ENCODE results near the gene HMCN1. TPM values are rescaled to one million over a fixed set of nuclear protein-coding genes. Genes with fewer than 3 reads are reported as not detected.

Gene HMCN1
- polyA plus RNA-seq, 1 of the 3 experiments (the other 2 are of a cell fraction), result 59.5 TPM

GRCh38 chr1:186050360-186050759, 316.2 kb downstream of the HMCN1 start:
- no peaks in the 10 kb centered on the region for H3K79me2 ChIP-seq (ENCODE audit: insufficient read depth)
- no peaks in the 10 kb centered on the region for H3K9me2 ChIP-seq
- H3K4me1 ChIP-seq (ENCODE audit: control insufficient read depth in 1 of 2, insufficient read depth in 2 of 2, low read depth in 1 of 2, low read length in 1 of 2), result no peaks in the 10 kb centered on the region
- no peaks in the 10 kb centered on the region for H3K9me3 ChIP-seq
- WGBS (ENCODE audit: low lambda C conversion rate), result 42% methylated on average over 3 of the region's 3 CpGs
- H3F3A ChIP-seq (replicated peaks; ENCODE audit: insufficient read depth), result no peaks in the 10 kb centered on the region
- peaks cover 0 to 42% of the 10 kb centered on the region in 2 experiments for H3K36me3 ChIP-seq (replicated peaks in 1 of 2; ENCODE audit: control insufficient read depth in 1 of 2, insufficient read depth in 2 of 2, low read length in 1 of 2)
- no peak for DNase-seq
- H4K20me1 ChIP-seq (ENCODE audit: insufficient read depth), result no peaks in the 10 kb centered on the region
- TF ChIP-seq IRF3 (IDR thresholded peaks at IDR 0.05; ENCODE audit: low read depth, low read length) (no peak), TEAD4 (IDR thresholded peaks at IDR 0.05; ENCODE audit: borderline replicate concordance, insufficient read depth) (no peak), RCOR1 (IDR thresholded peaks at IDR 0.05; ENCODE audit: low read length) (no peak), EP300 (IDR thresholded peaks at IDR 0.05; ENCODE audit: borderline replicate concordance in 1 of 2, low read depth in 1 of 2, low read length in 1 of 2) (no peak), TCF12 (IDR thresholded peaks at IDR 0.05) (no peak), FOSL2 (IDR thresholded peaks at IDR 0.05; ENCODE audit: borderline replicate concordance, low read depth) (no peak), SMC3 (IDR thresholded peaks at IDR 0.05; ENCODE audit: low read depth, low read length) (no peak), POLR2AphosphoS5 (IDR thresholded peaks at IDR 0.05; ENCODE audit: low read depth, low read length) (no peak), RAD21 (IDR thresholded peaks at IDR 0.05; ENCODE audit: low read length) (no peak), CHD2 (IDR thresholded peaks at IDR 0.05; ENCODE audit: low read length, partially characterized antibody) (no peak), FOXM1 (IDR thresholded peaks at IDR 0.05; ENCODE audit: low read depth) (no peak)
- TF ChIP-seq, protein P1, sequence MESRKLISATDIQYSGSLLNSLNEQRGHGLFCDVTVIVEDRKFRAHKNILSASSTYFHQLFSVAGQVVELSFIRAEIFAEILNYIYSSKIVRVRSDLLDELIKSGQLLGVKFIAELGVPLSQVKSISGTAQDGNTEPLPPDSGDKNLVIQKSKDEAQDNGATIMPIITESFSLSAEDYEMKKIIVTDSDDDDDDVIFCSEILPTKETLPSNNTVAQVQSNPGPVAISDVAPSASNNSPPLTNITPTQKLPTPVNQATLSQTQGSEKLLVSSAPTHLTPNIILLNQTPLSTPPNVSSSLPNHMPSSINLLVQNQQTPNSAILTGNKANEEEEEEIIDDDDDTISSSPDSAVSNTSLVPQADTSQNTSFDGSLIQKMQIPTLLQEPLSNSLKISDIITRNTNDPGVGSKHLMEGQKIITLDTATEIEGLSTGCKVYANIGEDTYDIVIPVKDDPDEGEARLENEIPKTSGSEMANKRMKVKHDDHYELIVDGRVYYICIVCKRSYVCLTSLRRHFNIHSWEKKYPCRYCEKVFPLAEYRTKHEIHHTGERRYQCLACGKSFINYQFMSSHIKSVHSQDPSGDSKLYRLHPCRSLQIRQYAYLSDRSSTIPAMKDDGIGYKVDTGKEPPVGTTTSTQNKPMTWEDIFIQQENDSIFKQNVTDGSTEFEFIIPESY (IDR thresholded peaks at IDR 0.05; ENCODE audit: borderline replicate concordance, low read depth), result no peak
- TF ChIP-seq, protein P2, sequence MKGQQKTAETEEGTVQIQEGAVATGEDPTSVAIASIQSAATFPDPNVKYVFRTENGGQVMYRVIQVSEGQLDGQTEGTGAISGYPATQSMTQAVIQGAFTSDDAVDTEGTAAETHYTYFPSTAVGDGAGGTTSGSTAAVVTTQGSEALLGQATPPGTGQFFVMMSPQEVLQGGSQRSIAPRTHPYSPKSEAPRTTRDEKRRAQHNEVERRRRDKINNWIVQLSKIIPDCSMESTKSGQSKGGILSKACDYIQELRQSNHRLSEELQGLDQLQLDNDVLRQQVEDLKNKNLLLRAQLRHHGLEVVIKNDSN (IDR thresholded peaks at IDR 0.05; ENCODE audit: borderline replicate concordance, low read depth), result no peak
- TF ChIP-seq, protein P3, sequence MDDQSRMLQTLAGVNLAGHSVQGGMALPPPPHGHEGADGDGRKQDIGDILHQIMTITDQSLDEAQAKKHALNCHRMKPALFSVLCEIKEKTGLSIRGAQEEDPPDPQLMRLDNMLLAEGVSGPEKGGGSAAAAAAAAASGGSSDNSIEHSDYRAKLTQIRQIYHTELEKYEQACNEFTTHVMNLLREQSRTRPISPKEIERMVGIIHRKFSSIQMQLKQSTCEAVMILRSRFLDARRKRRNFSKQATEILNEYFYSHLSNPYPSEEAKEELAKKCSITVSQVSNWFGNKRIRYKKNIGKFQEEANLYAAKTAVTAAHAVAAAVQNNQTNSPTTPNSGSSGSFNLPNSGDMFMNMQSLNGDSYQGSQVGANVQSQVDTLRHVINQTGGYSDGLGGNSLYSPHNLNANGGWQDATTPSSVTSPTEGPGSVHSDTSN (IDR thresholded peaks at IDR 0.05), result no peak
- ChIA-PET CTCF (no interaction called here), POLR2A (no interaction called here)
- H3K9ac ChIP-seq, result no peak overlapping the region
- no peak overlapping the region for H2AFZ ChIP-seq (ENCODE audit: low read depth)
- no peak overlapping the region for H3K4me3 ChIP-seq (ENCODE audit: low read depth in 2 of 2, low read length in 1 of 2)
- H3K27ac ChIP-seq (ENCODE audit: low read depth in 2 of 2, low read length in 1 of 2), result peak overlapping the region in 1 of 2 experiments; percentile 41; a peak in 2 of 4 replicates
- no peak overlapping the region for H3K4me2 ChIP-seq
- no peaks in the 10 kb centered on the region; the same call in 1 of the 2 replicates for H3K27me3 ChIP-seq (ENCODE audit: insufficient read depth)
